HepG2 (cell line): ENCODE results near the gene AFAP1. TPM values are rescaled to one million over a fixed set of nuclear protein-coding genes. Genes with fewer than 3 reads are reported as not detected.

Experiments
- ATAC-seq: fragments of 200-7000 bp; cut with Tn5 transposase; 3 replicates; pipeline ENCODE4 v1.9.1; 2020; ENCODE audit warnings: mild to moderate bottlenecking, moderate library complexity
- BruUV-seq: library from RNA; stranded (reverse); fragments of 400-500 nt; replicated peaks from 2 replicates; lab custom pipeline; 2021; lab: Mats Ljungman, UMichigan
- CTCF ChIA-PET: fragments of 300-600 bp; formaldehyde crosslinking; extraction: SDS; loops from one replicate; lab custom pipeline; 2021; ENCODE audit warnings: low total read pairs, inconsistent platforms, low intra/inter-chr PET ratio; lab: Yijun Ruan, JAX
- POLR2A ChIA-PET: fragments of 350-600 bp; sonication (Branson Sonifier 250); formaldehyde crosslinking; loops from one replicate; lab custom pipeline; 2020; ENCODE audit warnings: antibody characterized with exemption, inconsistent platforms; lab: Yijun Ruan, JAX
- DNase-seq: peaks from one replicate; pipeline ENCODE4 v3.0.0-alpha.2; 2015; ENCODE audit warnings: low spot score
- FAIRE-seq: peaks from 3 replicates; lab custom pipeline; 2011; peaks lifted over from hg19 to GRCh38; lab: Jason Lieb, UNC
- H2AFZ ChIP-seq: one replicate; pipeline ENCODE4 v1.6.1; 2011; ENCODE audit warnings: low read length, inconsistent platforms
- H3K27ac ChIP-seq: fragments of 300-600 bp; 3 replicates; pipeline ENCODE4 v1.8.0; 2011; ENCODE audit warnings: mixed run types, mild to moderate bottlenecking, mixed read lengths, low read length, inconsistent platforms; ENCODE audit not compliant: insufficient read depth; ENCODE audit errors: extremely low read length
- H3K27me3 ChIP-seq, 2 experiments: fragments of 200-600 bp in 1 of 2; 2 replicates in 1 of 2; 3 replicates in 1 of 2; pipeline versions ENCODE4 v1.6.0 to v1.8.0; 2011; ENCODE audit warnings: low read length in 2 of 2, mild to moderate bottlenecking in 2 of 2, moderate library complexity in 2 of 2, inconsistent platforms in 1 of 2; ENCODE audit not compliant: insufficient read depth in 2 of 2, control insufficient read depth in 1 of 2
- H3K36me3 ChIP-seq, 2 experiments: fragments of 200-600 bp in 1 of 2; replicated peaks in 1 of 2; 2 replicates in 1 of 2; 3 replicates in 1 of 2; pipeline versions ENCODE4 v1.5.1 to v1.8.0; 2011; ENCODE audit warnings: low read length in 2 of 2, inconsistent platforms in 1 of 2; ENCODE audit not compliant: insufficient read depth in 2 of 2, control insufficient read depth in 1 of 2
- H3K4me1 ChIP-seq: 2 replicates; pipeline ENCODE4 v1.5.1; 2012; ENCODE audit warnings: low read length, inconsistent platforms; ENCODE audit not compliant: insufficient read depth
- H3K4me2 ChIP-seq: 2 replicates; pipeline ENCODE4 v1.6.0; 2011; ENCODE audit warnings: low read depth, low read length, inconsistent platforms
- H3K4me3 ChIP-seq, 3 experiments: fragments of 200-600 bp in 1 of 3; sonication (generic), shearing (Covaris generic) in 1 of 3; replicated peaks in 1 of 3; 2 replicates each; pipeline ENCODE4 v1.5.1; 2011 to 2016; ENCODE audit warnings: low read length in 3 of 3, inconsistent platforms in 2 of 3, low read depth in 2 of 3, mild to moderate bottlenecking in 2 of 3, control low read depth in 1 of 3, mixed read lengths in 1 of 3; ENCODE audit not compliant: insufficient read depth in 1 of 3
- H3K79me2 ChIP-seq: one replicate; pipeline ENCODE4 v1.6.1; 2011; ENCODE audit warnings: low read length, inconsistent platforms; ENCODE audit not compliant: insufficient read depth
- H3K9ac ChIP-seq: 2 replicates; pipeline ENCODE4 v1.6.0; 2011; ENCODE audit warnings: mild to moderate bottlenecking, low read depth, low read length, inconsistent platforms; ENCODE audit not compliant: insufficient read depth
- H3K9me3 ChIP-seq: 2 replicates; pipeline ENCODE4 v1.5.1; 2012; ENCODE audit warnings: mild to moderate bottlenecking, low read length
- H4K20me1 ChIP-seq: 2 replicates; pipeline ENCODE4 v1.6.0; 2011; ENCODE audit warnings: inconsistent platforms, mild to moderate bottlenecking, low read length, moderate library complexity; ENCODE audit not compliant: insufficient read depth
- CAMTA2 ChIP-seq: sonication (generic); formaldehyde crosslinking; IDR thresholded peaks from 2 replicates; pipeline ENCODE4 v1.4.0; 2020; ENCODE audit warnings: mild to moderate bottlenecking, missing genetic modification reagents, borderline replicate concordance
- DNMT3B ChIP-seq: conservative IDR thresholded peaks from 2 replicates; pipeline ENCODE4 v1.6.1; 2016; ENCODE audit warnings: missing biosample characterization, control low read depth
- FOXK2 ChIP-seq: fragments of 450-650 bp; IDR thresholded peaks from 2 replicates; pipeline ENCODE4 v1.6.1; 2016
- GATA4 ChIP-seq: sonication (generic); IDR thresholded peaks from 2 replicates; pipeline ENCODE4 v1.6.1; 2016; ENCODE audit warnings: antibody characterized with exemption, low read depth, borderline replicate concordance
- JUNB ChIP-seq: sonication (generic); formaldehyde crosslinking; IDR thresholded peaks from 2 replicates; pipeline ENCODE4 v1.8.0; 2022; ENCODE audit warnings: missing genetic modification reagents, mild to moderate bottlenecking, borderline replicate concordance
- KDM3A ChIP-seq: IDR thresholded peaks from 2 replicates; pipeline ENCODE4 v1.6.1; 2018; ENCODE audit warnings: low read depth, missing compliant biosample characterization
- NFE2L1 ChIP-seq: sonication (generic); formaldehyde crosslinking; IDR thresholded peaks from 2 replicates; pipeline ENCODE4 v1.4.0; 2020; ENCODE audit warnings: missing genetic modification reagents, mild to moderate bottlenecking, borderline replicate concordance
- SP5 ChIP-seq: IDR thresholded peaks from 2 replicates; pipeline ENCODE4 v1.6.1; 2016; ENCODE audit warnings: low read depth, borderline replicate concordance
- ZFP41 ChIP-seq: sonication (generic); formaldehyde crosslinking; IDR thresholded peaks from 2 replicates; pipeline ENCODE4 v1.4.0; 2020; ENCODE audit warnings: mild to moderate bottlenecking, missing genetic modification reagents, borderline replicate concordance
- ZKSCAN1 ChIP-seq: fragments of 150-350 bp; IDR thresholded peaks from 2 replicates; pipeline ENCODE4 v1.6.1; 2014; ENCODE audit warnings: low read length
- ZNF256 ChIP-seq: sonication (generic); formaldehyde crosslinking; conservative IDR thresholded peaks from 2 replicates; pipeline ENCODE4 v1.4.0; 2020; ENCODE audit warnings: missing genetic modification reagents
- ZNF367 ChIP-seq: sonication (generic); formaldehyde crosslinking; IDR thresholded peaks from 2 replicates; pipeline ENCODE4 v1.4.0; 2020; ENCODE audit warnings: missing genetic modification reagents, borderline replicate concordance
- ZNF510 ChIP-seq: sonication (generic); formaldehyde crosslinking; IDR thresholded peaks from 2 replicates; pipeline ENCODE4 v1.4.0; 2020; ENCODE audit warnings: low read depth, mild to moderate bottlenecking, missing genetic modification reagents
- ZNF674 ChIP-seq: sonication (generic); formaldehyde crosslinking; IDR thresholded peaks from 2 replicates; pipeline ENCODE4 v1.5.0; 2020; ENCODE audit warnings: low read depth, mild to moderate bottlenecking, missing genetic modification reagents
- WGBS: methylation state at CpG from one replicate; pipeline ENCODE4 v1.1.6; 2017; ENCODE audit warnings: low lambda C conversion rate; 5-methylcytosine and 5-hydroxymethylcytosine counted together
- in situ Hi-C: cut with HindIII; loops from 2 replicates; pipeline ENCODE4 v1.10.0; 2017; ENCODE audit warnings: low pct_unique_long_range_greater_than_20kb; ENCODE audit not compliant: extremely low pct_ligation_motif_present
- intact Hi-C: fragments of 100-400 bp; cut with micrococcal nuclease; formaldehyde crosslinking; loops from one replicate; pipeline ENCODE4 v1.10.0; 2022; ENCODE audit not compliant: unreplicated experiment
- polyA plus RNA-seq, 8 experiments: library from polyadenylated mRNA; depleted of rRNA in 3 of 8; stranded (reverse) in 7 of 8; unstranded in 1 of 8; fragments of >200 nt; fragmentation: Illumina TruSeq in 4 of 8; extraction: Trizol in 4 of 8; gene quantifications; 2 replicates each; pipeline versions ENCODE4 v1.2.1 to v1.2.3, GENCODE V29; 2011 to 2016; ENCODE audit warnings: low read depth in 4 of 8, missing spikeins in 1 of 8, mixed read lengths in 1 of 8; ENCODE audit not compliant: insufficient read depth in 1 of 8
- total RNA-seq, 5 experiments: library from RNA; depleted of rRNA; stranded (reverse); fragments of >200 nt; fragmentation: Illumina TruSeq; extraction: Trizol; gene quantifications; 2 replicates each; pipeline ENCODE4 v1.2.3, GENCODE V29; 2016; ENCODE audit warnings: low read depth in 1 of 5
- TF ChIP-seq, protein P1 (sequence below): sonication (generic); formaldehyde crosslinking; IDR thresholded peaks from 2 replicates; pipeline ENCODE4 v1.5.1; 2020; ENCODE audit warnings: missing genetic modification reagents, mild to moderate bottlenecking, borderline replicate concordance
- TF ChIP-seq, protein P2 (sequence below): sonication (generic); formaldehyde crosslinking; IDR thresholded peaks from 2 replicates; pipeline ENCODE4 v1.9.0; 2021; ENCODE audit warnings: missing genetic modification reagents, borderline replicate concordance

The AFAP1 gene
- total and polyA plus RNA-seq, 2 of the 13 experiments (the other 11 are each of a cell fraction or from before 2014, with no cell fraction given): 2.5 TPM

DNA sequence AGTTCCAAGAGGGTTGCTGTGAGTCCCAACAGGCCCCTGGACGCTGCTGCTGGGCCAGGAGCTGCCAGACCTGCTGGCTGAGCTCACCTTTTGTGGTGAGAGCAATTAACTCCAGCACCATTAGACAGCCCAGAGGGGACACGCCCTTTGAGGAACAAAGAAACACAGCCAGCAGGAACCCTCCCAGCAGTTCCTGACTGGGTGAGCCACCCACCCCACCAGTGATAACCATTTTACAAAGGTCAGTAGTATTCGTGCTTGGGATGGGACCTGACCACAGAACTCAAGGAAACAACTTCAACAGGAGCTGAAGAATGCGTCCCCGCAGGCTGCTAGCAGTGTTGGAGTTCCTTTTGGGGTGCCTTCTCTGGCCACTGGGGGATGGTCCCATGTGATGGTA lies 38.8 kb upstream of the AFAP1 start:
- POLR2A ChIA-PET: no interaction called here
- WGBS: 22% methylated on average over 5 of the region's 5 CpGs
- no peak overlapping the region for H3K9ac ChIP-seq

More for the DNA sequence above, 38.8 kb upstream of the AFAP1 start:
- H3K27me3 ChIP-seq: peaks cover 6 to 45% of the 10 kb centered on the region in 2 experiments
- H3K4me1 ChIP-seq: peaks cover 24% of the 10 kb centered on the region
- CTCF ChIA-PET: no interaction called here
- no peak overlapping the region for H2AFZ ChIP-seq
- H3K4me2 ChIP-seq: no peak overlapping the region
- intact Hi-C loops (no loop called here), in situ Hi-C loops (no loop called here)
- no peak; the same call in 2 of the 3 replicates for ATAC-seq
- no peaks in the 10 kb centered on the region for H4K20me1 ChIP-seq
- H3K27ac ChIP-seq: no peak overlapping the region
- BruUV-seq: no TSS peak
- H3K4me3 ChIP-seq: no peak overlapping the region
- no peaks in the 10 kb centered on the region for H3K9me3 ChIP-seq
- FAIRE-seq: no peak
- no peaks in the 10 kb centered on the region for H3K79me2 ChIP-seq
- no peak for DNase-seq
- H3K36me3 ChIP-seq: no peaks in the 10 kb centered on the region
- TF ChIP-seq ZNF367 (CRISPR knock-in tag): no peak
- TF ChIP-seq ZNF256: no peak
- no peak for TF ChIP-seq NFE2L1 (CRISPR knock-in tag)
- no peak for TF ChIP-seq ZNF674 (CRISPR knock-in tag)
- TF ChIP-seq CAMTA2: no peak
- no peak for TF ChIP-seq JUNB (CRISPR knock-in tag)
- TF ChIP-seq ZNF510: no peak
- TF ChIP-seq GATA4: no peak
- TF ChIP-seq, protein P1, sequence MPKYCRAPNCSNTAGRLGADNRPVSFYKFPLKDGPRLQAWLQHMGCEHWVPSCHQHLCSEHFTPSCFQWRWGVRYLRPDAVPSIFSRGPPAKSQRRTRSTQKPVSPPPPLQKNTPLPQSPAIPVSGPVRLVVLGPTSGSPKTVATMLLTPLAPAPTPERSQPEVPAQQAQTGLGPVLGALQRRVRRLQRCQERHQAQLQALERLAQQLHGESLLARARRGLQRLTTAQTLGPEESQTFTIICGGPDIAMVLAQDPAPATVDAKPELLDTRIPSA: no peak
- TF ChIP-seq ZFP41 (CRISPR knock-in tag): no peak
- TF ChIP-seq FOXK2: no peak
- no peak for TF ChIP-seq SP5 (CRISPR knock-in tag)
- TF ChIP-seq, protein P2, sequence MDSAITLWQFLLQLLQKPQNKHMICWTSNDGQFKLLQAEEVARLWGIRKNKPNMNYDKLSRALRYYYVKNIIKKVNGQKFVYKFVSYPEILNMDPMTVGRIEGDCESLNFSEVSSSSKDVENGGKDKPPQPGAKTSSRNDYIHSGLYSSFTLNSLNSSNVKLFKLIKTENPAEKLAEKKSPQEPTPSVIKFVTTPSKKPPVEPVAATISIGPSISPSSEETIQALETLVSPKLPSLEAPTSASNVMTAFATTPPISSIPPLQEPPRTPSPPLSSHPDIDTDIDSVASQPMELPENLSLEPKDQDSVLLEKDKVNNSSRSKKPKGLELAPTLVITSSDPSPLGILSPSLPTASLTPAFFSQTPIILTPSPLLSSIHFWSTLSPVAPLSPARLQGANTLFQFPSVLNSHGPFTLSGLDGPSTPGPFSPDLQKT: no peak
- TF ChIP-seq ZKSCAN1: no peak
- TF ChIP-seq KDM3A: no peak
- TF ChIP-seq DNMT3B: no peak
- TF ChIP-seq, all 625 proteins: peak for 0
